ENCODE results near the gene SUPT3H. TPM values are rescaled to one million over a fixed set of nuclear protein-coding genes. Genes with fewer than 3 reads are reported as not detected.
"Not testable (repeated sequence)": the region's sequence is repeated elsewhere in the genome, so short reads cannot be mapped to it uniquely, and the experiment has no call there.

SUPT3H gene
- total RNA-seq, 1 donor from 2014 or later = 13.3 TPM

DNA sequence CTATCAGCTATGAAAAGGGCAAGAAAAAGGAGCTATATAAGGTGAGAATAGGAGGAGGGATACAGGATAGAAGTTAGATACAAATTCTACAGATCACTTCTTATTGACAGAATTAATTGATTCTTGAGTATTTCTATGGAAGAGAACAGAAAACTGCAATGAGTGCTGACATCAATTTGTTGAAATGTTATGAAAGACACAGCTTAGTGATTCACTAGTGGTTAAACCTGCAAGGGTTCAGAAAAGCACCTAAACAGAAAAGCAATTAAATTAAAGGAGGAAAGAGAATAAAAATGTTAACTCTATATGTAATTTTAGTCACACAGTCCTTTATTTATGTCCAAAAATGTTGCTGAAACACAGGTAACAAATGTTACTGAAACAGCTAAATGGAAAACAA, 304.0 kb downstream of the SUPT3H start:
- TF ChIP-seq, protein P1, sequence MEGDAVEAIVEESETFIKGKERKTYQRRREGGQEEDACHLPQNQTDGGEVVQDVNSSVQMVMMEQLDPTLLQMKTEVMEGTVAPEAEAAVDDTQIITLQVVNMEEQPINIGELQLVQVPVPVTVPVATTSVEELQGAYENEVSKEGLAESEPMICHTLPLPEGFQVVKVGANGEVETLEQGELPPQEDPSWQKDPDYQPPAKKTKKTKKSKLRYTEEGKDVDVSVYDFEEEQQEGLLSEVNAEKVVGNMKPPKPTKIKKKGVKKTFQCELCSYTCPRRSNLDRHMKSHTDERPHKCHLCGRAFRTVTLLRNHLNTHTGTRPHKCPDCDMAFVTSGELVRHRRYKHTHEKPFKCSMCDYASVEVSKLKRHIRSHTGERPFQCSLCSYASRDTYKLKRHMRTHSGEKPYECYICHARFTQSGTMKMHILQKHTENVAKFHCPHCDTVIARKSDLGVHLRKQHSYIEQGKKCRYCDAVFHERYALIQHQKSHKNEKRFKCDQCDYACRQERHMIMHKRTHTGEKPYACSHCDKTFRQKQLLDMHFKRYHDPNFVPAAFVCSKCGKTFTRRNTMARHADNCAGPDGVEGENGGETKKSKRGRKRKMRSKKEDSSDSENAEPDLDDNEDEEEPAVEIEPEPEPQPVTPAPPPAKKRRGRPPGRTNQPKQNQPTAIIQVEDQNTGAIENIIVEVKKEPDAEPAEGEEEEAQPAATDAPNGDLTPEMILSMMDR (IDR thresholded peaks at IDR 0.05) = no peak
- no peak for DNase-seq (ENCODE audit: low spot score)
- H3K9me3 Mint-ChIP-seq (ENCODE audit: low read depth) = peaks cover 8% of the 10 kb centered on the region
- no peak overlapping the region for H3K27ac Mint-ChIP-seq (ENCODE audit: unreplicated experiment)
- H3K36me3 Mint-ChIP-seq (ENCODE audit: low read depth) = peaks cover 7% of the 10 kb centered on the region
- H3K4me3 Mint-ChIP-seq (ENCODE audit: unreplicated experiment) = no peak overlapping the region
- no peaks in the 10 kb centered on the region for H3K27me3 Mint-ChIP-seq (ENCODE audit: low read depth)
- peaks cover 17% of the 10 kb centered on the region for H3K4me1 Mint-ChIP-seq (ENCODE audit: low read depth)

DNA sequence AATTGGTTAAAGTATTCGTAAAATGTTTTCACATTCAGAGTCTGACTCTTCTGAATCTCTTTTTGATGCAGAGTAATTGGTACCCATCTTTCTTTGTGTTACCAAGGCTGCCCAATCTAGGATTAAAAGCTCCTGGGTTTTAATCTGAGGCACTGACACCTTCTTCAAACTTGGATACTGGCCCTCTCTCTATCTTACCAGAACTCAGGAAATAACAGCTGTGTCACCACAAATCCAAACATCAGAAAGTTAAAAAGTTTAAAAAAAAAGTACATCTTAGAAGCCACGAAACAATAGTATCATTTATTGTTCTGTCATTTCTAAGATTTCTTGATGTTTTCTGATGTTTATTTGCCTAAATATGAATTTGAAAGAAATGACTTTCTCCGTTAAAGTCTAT, 305.1 kb downstream of the SUPT3H start:
- Mint-ChIP-seq H3K4me3 (ENCODE audit: unreplicated experiment) (no peak overlapping the region), H3K27ac (ENCODE audit: unreplicated experiment) (no peak overlapping the region), H3K27me3 (ENCODE audit: low read depth) (no peaks in the 10 kb centered on the region), H3K9me3 (ENCODE audit: low read depth) (no peaks in the 10 kb centered on the region), H3K4me1 (ENCODE audit: low read depth) (peaks cover 17% of the 10 kb centered on the region), H3K36me3 (ENCODE audit: low read depth) (no peaks in the 10 kb centered on the region)
- DNase-seq (ENCODE audit: low spot score) = no peak
- TF ChIP-seq, protein P1 (IDR thresholded peaks at IDR 0.05) = no peak

DNA sequence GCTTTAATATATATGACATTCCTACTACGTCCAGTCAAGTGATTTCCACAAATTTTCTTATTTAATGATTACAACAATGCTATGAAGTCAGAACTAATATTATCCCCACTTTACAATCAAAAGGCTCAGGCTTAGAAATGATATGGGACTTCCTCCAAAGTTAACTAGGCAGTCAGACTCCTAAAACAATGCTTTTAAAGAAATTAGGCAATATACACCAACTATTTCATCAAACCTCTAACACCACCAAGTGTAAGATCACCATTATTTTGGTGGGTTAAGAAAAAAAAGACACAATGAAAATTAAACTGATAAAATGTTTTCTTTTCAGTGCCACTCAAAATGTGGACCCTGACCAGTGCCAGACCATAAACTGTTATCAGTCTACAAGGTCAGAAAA, 305.7 kb downstream of the SUPT3H start:
- peaks cover 17% of the 10 kb centered on the region for H3K4me1 Mint-ChIP-seq (ENCODE audit: low read depth)
- H3K9me3 Mint-ChIP-seq (ENCODE audit: low read depth) = no peaks in the 10 kb centered on the region
- no peak overlapping the region for H3K27ac Mint-ChIP-seq (ENCODE audit: unreplicated experiment)
- no peak for DNase-seq (ENCODE audit: low spot score)
- no peak overlapping the region for H3K4me3 Mint-ChIP-seq (ENCODE audit: unreplicated experiment)
- TF ChIP-seq, protein P1 (IDR thresholded peaks at IDR 0.05) = no peak
- no peaks in the 10 kb centered on the region for H3K27me3 Mint-ChIP-seq (ENCODE audit: low read depth)
- H3K36me3 Mint-ChIP-seq (ENCODE audit: low read depth) = no peaks in the 10 kb centered on the region

DNA sequence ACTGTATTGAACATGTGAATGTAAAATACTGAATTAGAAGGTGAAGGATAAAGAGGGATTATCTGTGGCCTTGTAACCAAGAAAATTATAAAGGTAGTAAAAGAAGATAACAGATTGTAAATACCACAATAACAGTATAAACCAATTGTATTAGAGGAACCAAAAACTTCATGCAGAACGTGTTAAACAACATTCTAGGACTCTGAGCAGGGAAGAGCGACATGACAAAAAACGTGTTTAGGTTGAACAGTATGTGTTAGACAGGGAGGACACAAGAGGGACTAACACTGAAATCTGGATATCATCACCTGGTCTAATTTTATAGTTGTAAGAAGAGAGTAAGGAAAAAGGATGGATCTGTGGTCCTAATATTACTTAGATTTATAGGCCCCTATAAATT, 308.6 kb downstream of the SUPT3H start:
- no peaks in the 10 kb centered on the region for H3K9me3 Mint-ChIP-seq (ENCODE audit: low read depth)
- H3K4me1 Mint-ChIP-seq (ENCODE audit: low read depth) = peaks cover 4% of the 10 kb centered on the region
- no peaks in the 10 kb centered on the region for H3K27me3 Mint-ChIP-seq (ENCODE audit: low read depth)
- TF ChIP-seq, protein P1 (IDR thresholded peaks at IDR 0.05) = no peak
- no peak overlapping the region for H3K27ac Mint-ChIP-seq (ENCODE audit: unreplicated experiment)
- no peaks in the 10 kb centered on the region for H3K36me3 Mint-ChIP-seq (ENCODE audit: low read depth)
- no peak overlapping the region for H3K4me3 Mint-ChIP-seq (ENCODE audit: unreplicated experiment)
- DNase-seq (ENCODE audit: low spot score) = no peak

DNA sequence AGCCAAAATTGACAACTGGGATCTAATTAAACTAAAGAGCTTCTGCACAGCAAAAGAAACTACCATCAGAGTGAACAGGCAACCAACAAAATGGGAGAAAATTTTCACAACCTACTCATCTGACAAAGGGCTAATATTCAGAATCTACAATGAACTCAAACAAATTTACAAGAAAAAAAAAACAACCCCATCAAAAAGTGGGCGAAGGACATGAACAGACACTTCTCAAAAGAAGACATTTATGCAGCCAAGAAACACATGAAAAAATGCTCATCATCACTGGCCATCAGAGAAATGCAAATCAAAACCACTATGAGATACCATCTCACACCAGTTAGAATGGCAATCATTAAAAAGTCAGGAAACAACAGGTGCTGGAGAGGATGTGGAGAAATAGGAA, 310.3 kb downstream of the SUPT3H start:
- H3K9me3 Mint-ChIP-seq (ENCODE audit: low read depth); DNase-seq (ENCODE audit: low spot score); H3K27me3 Mint-ChIP-seq (ENCODE audit: low read depth); H3K36me3 Mint-ChIP-seq (ENCODE audit: low read depth); H3K27ac Mint-ChIP-seq (ENCODE audit: unreplicated experiment); H3K4me1 Mint-ChIP-seq (ENCODE audit: low read depth); H3K4me3 Mint-ChIP-seq (ENCODE audit: unreplicated experiment): not testable (repeated sequence)

DNA sequence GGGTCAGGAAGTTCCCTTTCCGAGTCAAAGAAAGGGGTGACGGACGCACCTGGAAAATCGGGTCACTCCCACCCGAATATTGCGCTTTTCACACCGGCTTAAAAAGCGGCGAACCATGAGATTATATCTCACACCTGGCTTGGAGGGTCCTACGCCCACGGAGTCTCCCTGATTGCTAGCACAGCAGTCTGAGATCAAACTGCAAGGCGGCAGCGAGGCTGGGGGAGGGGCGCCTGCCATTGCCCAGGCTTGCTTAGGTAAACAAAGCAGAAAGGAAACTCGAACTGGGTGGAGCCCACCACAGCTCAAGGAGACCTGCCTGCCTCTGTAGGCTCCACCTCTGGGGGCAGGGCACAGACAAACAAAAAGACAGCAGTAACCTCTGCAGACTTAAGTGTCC, 315.1 kb downstream of the SUPT3H start:
- peaks cover 17% of the 10 kb centered on the region for H3K9me3 Mint-ChIP-seq (ENCODE audit: low read depth)
- H3K36me3 Mint-ChIP-seq (ENCODE audit: low read depth); H3K27ac Mint-ChIP-seq (ENCODE audit: unreplicated experiment); H3K4me3 Mint-ChIP-seq (ENCODE audit: unreplicated experiment); H3K4me1 Mint-ChIP-seq (ENCODE audit: low read depth); H3K27me3 Mint-ChIP-seq (ENCODE audit: low read depth); DNase-seq (ENCODE audit: low spot score): not testable (repeated sequence)

All from chondrocyte (in vitro differentiated cells).